Activated T-cell treated with anti-CD3 and anti-CD28 coated beads, Interleukin-2, amount 50 U/mL, for 24 hours (primary cell): ENCODE results near the gene FOXC2.
A peak's percentile ranks its signal among the peaks of the same experiment; 100 is the strongest.

Experiments
- DNase-seq: peaks from one replicate; pipeline ENCODE4 v3.0.0-alpha.2; 2020
- H3K27ac Mint-ChIP-seq: 2 replicates; pipeline ENCODE4 v1.8.0; 2020; ENCODE audit warnings: mild to moderate bottlenecking, mixed read lengths
- H3K27me3 Mint-ChIP-seq: 2 replicates; pipeline ENCODE4 v1.8.0; 2020; ENCODE audit warnings: mixed read lengths
- H3K36me3 Mint-ChIP-seq: 2 replicates; pipeline ENCODE4 v1.8.0; 2020; ENCODE audit warnings: low read depth, mixed read lengths
- H3K4me1 Mint-ChIP-seq: 2 replicates; pipeline ENCODE4 v1.8.0; 2020; ENCODE audit warnings: low read depth, mixed read lengths
- H3K4me3 Mint-ChIP-seq: 2 replicates; pipeline ENCODE4 v1.8.0; 2020; ENCODE audit warnings: mild to moderate bottlenecking, moderate library complexity, mixed read lengths
- H3K9me3 Mint-ChIP-seq: 2 replicates; pipeline ENCODE4 v1.8.0; 2020; ENCODE audit warnings: mixed read lengths

Gene FOXC2

GRCh38 chr16:86593913-86594620, 27.4 kb downstream of the FOXC2 start:
- H3K4me1 Mint-ChIP-seq: peaks cover 5% of the 10 kb centered on the region
- H3K27ac Mint-ChIP-seq: no peak overlapping the region
- DNase-seq: no peak
- no peaks in the 10 kb centered on the region for H3K36me3 Mint-ChIP-seq
- peaks cover 63% of the 10 kb centered on the region for H3K27me3 Mint-ChIP-seq
- no peak overlapping the region for H3K4me3 Mint-ChIP-seq
- no peaks in the 10 kb centered on the region for H3K9me3 Mint-ChIP-seq

- H3K9me3 Mint-ChIP-seq: no peaks in the 10 kb centered on the region
- H3K4me1 Mint-ChIP-seq: peaks cover 7% of the 10 kb centered on the region
- H3K36me3 Mint-ChIP-seq: no peaks in the 10 kb centered on the region
- H3K27ac Mint-ChIP-seq: no peak overlapping the region
- peaks cover 62% of the 10 kb centered on the region for H3K27me3 Mint-ChIP-seq
- H3K4me3 Mint-ChIP-seq: no peak overlapping the region
- DNase-seq: no peak
Measured at GRCh38 chr16:86594721-86595120, 28.1 kb downstream of the FOXC2 start.

- no peak for DNase-seq
- Mint-ChIP-seq H3K36me3 (no peaks in the 10 kb centered on the region), H3K27me3 (peaks cover 71% of the 10 kb centered on the region), H3K27ac (no peak overlapping the region), H3K4me1 (peaks cover 7% of the 10 kb centered on the region), H3K4me3 (no peak overlapping the region), H3K9me3 (no peaks in the 10 kb centered on the region)
Measured at GRCh38 chr16:86595983-86596605, 29.5 kb downstream of the FOXC2 start.

GRCh38 chr16:86597126-86597879, 30.7 kb downstream of the FOXC2 start:
- no peak overlapping the region for H3K4me3 Mint-ChIP-seq
- DNase-seq: no peak
- peaks cover 7% of the 10 kb centered on the region for H3K4me1 Mint-ChIP-seq
- H3K27ac Mint-ChIP-seq: no peak overlapping the region
- H3K27me3 Mint-ChIP-seq: peaks cover 67% of the 10 kb centered on the region
- no peaks in the 10 kb centered on the region for H3K9me3 Mint-ChIP-seq
- no peaks in the 10 kb centered on the region for H3K36me3 Mint-ChIP-seq

GRCh38 chr16:86597880-86598606, 31.4 kb downstream of the FOXC2 start:
- Mint-ChIP-seq H3K27me3 (peaks cover 70% of the 10 kb centered on the region), H3K4me1 (peaks cover 7% of the 10 kb centered on the region)
- DNase-seq: no peak

GRCh38 chr16:86598607-86599565, 32.3 kb downstream of the FOXC2 start:
- H3K36me3 Mint-ChIP-seq: no peaks in the 10 kb centered on the region
- H3K4me3 Mint-ChIP-seq: no peak overlapping the region
- H3K9me3 Mint-ChIP-seq: no peaks in the 10 kb centered on the region
- H3K4me1 Mint-ChIP-seq: peaks cover 4% of the 10 kb centered on the region
- H3K27me3 Mint-ChIP-seq: peaks cover 62% of the 10 kb centered on the region
- DNase-seq: no peak
- H3K27ac Mint-ChIP-seq: no peak overlapping the region

More at GRCh38 chr16:86597880-86598606, 31.4 kb downstream of the FOXC2 start:
- Mint-ChIP-seq H3K4me3 (no peak overlapping the region), H3K9me3 (no peaks in the 10 kb centered on the region), H3K36me3 (no peaks in the 10 kb centered on the region), H3K27ac (no peak overlapping the region)

GRCh38 chr16:86601356-86601755, 34.7 kb downstream of the FOXC2 start:
- no peaks in the 10 kb centered on the region for H3K36me3 Mint-ChIP-seq
- H3K27ac Mint-ChIP-seq: no peak overlapping the region
- no peaks in the 10 kb centered on the region for H3K9me3 Mint-ChIP-seq
- no peak overlapping the region for H3K4me3 Mint-ChIP-seq
- H3K27me3 Mint-ChIP-seq: peaks cover 54% of the 10 kb centered on the region
- peaks cover 16% of the 10 kb centered on the region for H3K4me1 Mint-ChIP-seq
- DNase-seq: no peak

- peaks cover 56% of the 10 kb centered on the region for H3K27me3 Mint-ChIP-seq
- no peaks in the 10 kb centered on the region for H3K36me3 Mint-ChIP-seq
- H3K9me3 Mint-ChIP-seq: no peaks in the 10 kb centered on the region
- H3K27ac Mint-ChIP-seq: no peak overlapping the region
- H3K4me3 Mint-ChIP-seq: no peak overlapping the region
- no peak for DNase-seq
- peaks cover 16% of the 10 kb centered on the region for H3K4me1 Mint-ChIP-seq
Measured at GRCh38 chr16:86602521-86602920, 35.9 kb downstream of the FOXC2 start.

- Mint-ChIP-seq H3K4me3 (peak overlapping the region; percentile 73), H3K9me3 (no peaks in the 10 kb centered on the region), H3K27ac (peak overlapping the region; percentile 31), H3K4me1 (peaks cover 12% of the 10 kb centered on the region), H3K27me3 (peaks cover 41% of the 10 kb centered on the region), H3K36me3 (no peaks in the 10 kb centered on the region)
- DNase-seq: peak; percentile 49
Measured at GRCh38 chr16:86604436-86605193, 38.0 kb downstream of the FOXC2 start.

- Mint-ChIP-seq H3K9me3 (no peaks in the 10 kb centered on the region), H3K36me3 (no peaks in the 10 kb centered on the region), H3K4me3 (no peak overlapping the region), H3K4me1 (peaks cover 12% of the 10 kb centered on the region), H3K27ac (no peak overlapping the region), H3K27me3 (peaks cover 36% of the 10 kb centered on the region)
- no peak for DNase-seq
Measured at GRCh38 chr16:86605950-86606349, 39.3 kb downstream of the FOXC2 start.

GRCh38 chr16:86608301-86608747, 41.7 kb downstream of the FOXC2 start:
- Mint-ChIP-seq H3K27ac (no peak overlapping the region), H3K4me1 (peaks cover 12% of the 10 kb centered on the region), H3K36me3 (no peaks in the 10 kb centered on the region), H3K27me3 (peaks cover 33% of the 10 kb centered on the region), H3K4me3 (no peak overlapping the region), H3K9me3 (no peaks in the 10 kb centered on the region)
- DNase-seq: no peak

GRCh38 chr16:86609115-86609514, 42.5 kb downstream of the FOXC2 start:
- H3K27ac Mint-ChIP-seq: no peak overlapping the region
- peaks cover 11% of the 10 kb centered on the region for H3K4me1 Mint-ChIP-seq
- H3K9me3 Mint-ChIP-seq: no peaks in the 10 kb centered on the region
- H3K27me3 Mint-ChIP-seq: peaks cover 31% of the 10 kb centered on the region
- H3K4me3 Mint-ChIP-seq: no peak overlapping the region
- DNase-seq: no peak
- no peaks in the 10 kb centered on the region for H3K36me3 Mint-ChIP-seq

GRCh38 chr16:86609661-86610060, 43.0 kb downstream of the FOXC2 start:
- peaks cover 7% of the 10 kb centered on the region for H3K4me1 Mint-ChIP-seq
- H3K27ac Mint-ChIP-seq: no peak overlapping the region
- no peaks in the 10 kb centered on the region for H3K36me3 Mint-ChIP-seq
- DNase-seq: no peak
- H3K27me3 Mint-ChIP-seq: peaks cover 28% of the 10 kb centered on the region
- no peak overlapping the region for H3K4me3 Mint-ChIP-seq
- H3K9me3 Mint-ChIP-seq: no peaks in the 10 kb centered on the region
